CD14-positive monocyte (primary cell): ENCODE measurements around the gene FABP1. TPM values are rescaled to one million over a fixed set of nuclear protein-coding genes. Genes with fewer than 3 reads are reported as not detected.

Experiments used
- DNase-seq, 3 donors: peaks; one replicate each; pipeline ENCODE4 v3.0.0-alpha.2; 2011 to 2022
- H2AFZ ChIP-seq: 2 replicates; pipeline ENCODE4 v1.6.0; 2012; ENCODE audit warnings: mild to moderate bottlenecking, low read depth, low read length, inconsistent platforms; ENCODE audit not compliant: insufficient read depth, poor library complexity, severe bottlenecking
- H3K27ac ChIP-seq, 2 donors: 1 replicate in 1 of 2; 2 replicates in 1 of 2; pipeline ENCODE4 v1.5.1; 2012 to 2013; ENCODE audit warnings: low read length in 2 of 2, control low read depth in 1 of 2, inconsistent platforms in 1 of 2, low read depth in 1 of 2, mild to moderate bottlenecking in 1 of 2
- H3K27me3 ChIP-seq, 2 donors: one replicate each; pipeline versions ENCODE4 v1.6.0 to v1.6.1; 2011 to 2013; ENCODE audit warnings: low read length in 2 of 2; ENCODE audit not compliant: control insufficient read depth in 2 of 2, insufficient read depth in 2 of 2
- H3K36me3 ChIP-seq, 2 donors: replicated peaks in 1 of 2; 1 replicate in 1 of 2; 2 replicates in 1 of 2; pipeline versions ENCODE4 v1.5.1 to v1.6.1; 2012 to 2013; ENCODE audit warnings: low read length in 2 of 2, control low read depth in 1 of 2, inconsistent platforms in 1 of 2, mild to moderate bottlenecking in 1 of 2; ENCODE audit not compliant: insufficient read depth in 2 of 2, control insufficient read depth in 1 of 2
- H3K4me1 ChIP-seq, 2 donors: 1 replicate in 1 of 2; 2 replicates in 1 of 2; pipeline versions ENCODE4 v1.5.1 to v1.6.1; 2012 to 2013; ENCODE audit warnings: low read length in 2 of 2, control low read depth in 1 of 2, inconsistent platforms in 1 of 2, mild to moderate bottlenecking in 1 of 2, moderate library complexity in 1 of 2; ENCODE audit not compliant: insufficient read depth in 2 of 2, control insufficient read depth in 1 of 2
- H3K4me2 ChIP-seq: replicated peaks from 2 replicates; pipeline ENCODE3; 2012; ENCODE audit warnings: low read length, moderate library complexity, mild to moderate bottlenecking; ENCODE audit not compliant: poor library complexity, severe bottlenecking; ENCODE audit errors: extremely low read depth
- H3K4me3 ChIP-seq, 3 experiments: fragments of 200-600 bp in 1 of 3; sonication (generic) in 1 of 3; replicated peaks in 1 of 3; 1 replicate in 2 of 3; 2 replicates in 1 of 3; pipeline ENCODE4 v1.5.1; 2011 to 2013; ENCODE audit warnings: low read length in 3 of 3, mild to moderate bottlenecking in 3 of 3, control low read depth in 2 of 3, low read depth in 2 of 3, inconsistent platforms in 1 of 3, moderate library complexity in 1 of 3
- H3K79me2 ChIP-seq: 2 replicates; pipeline ENCODE4 v1.6.0; 2012; ENCODE audit warnings: mild to moderate bottlenecking, control low read depth, inconsistent platforms, low read length, moderate library complexity; ENCODE audit not compliant: insufficient read depth
- H3K9ac ChIP-seq: 2 replicates; pipeline ENCODE4 v1.6.0; 2017; ENCODE audit warnings: low read length, mild to moderate bottlenecking; ENCODE audit not compliant: insufficient read depth, poor library complexity, severe bottlenecking
- H3K9me3 ChIP-seq, 2 donors: replicated peaks in 1 of 2; 1 replicate in 1 of 2; 2 replicates in 1 of 2; pipeline versions ENCODE4 v1.5.1 to v1.6.1; 2012 to 2013; ENCODE audit warnings: low read length in 2 of 2, control low read depth in 1 of 2; ENCODE audit not compliant: control insufficient read depth in 1 of 2, insufficient read depth in 1 of 2
- H4K20me1 ChIP-seq: 2 replicates; pipeline ENCODE4 v1.6.0; 2012; ENCODE audit warnings: mild to moderate bottlenecking, low read length, control low read depth, moderate library complexity; ENCODE audit not compliant: insufficient read depth
- H3K27ac Mint-ChIP-seq, 7 donors: one replicate each; pipeline ENCODE4 v1.8.0; 2020; ENCODE audit warnings: mild to moderate bottlenecking in 7 of 7, mixed read lengths in 7 of 7, moderate library complexity in 6 of 7, inconsistent platforms in 2 of 7
- H3K27me3 Mint-ChIP-seq, 3 donors: one replicate each; pipeline ENCODE4 v1.8.0; 2021 to 2022; ENCODE audit warnings: low read depth in 3 of 3, mild to moderate bottlenecking in 3 of 3, mixed read lengths in 3 of 3, moderate library complexity in 3 of 3, inconsistent platforms in 1 of 3
- H3K36me3 Mint-ChIP-seq, 2 donors: one replicate each; pipeline ENCODE4 v1.8.0; 2020; ENCODE audit warnings: mixed read lengths in 2 of 2, inconsistent platforms in 1 of 2, mild to moderate bottlenecking in 1 of 2
- H3K4me1 Mint-ChIP-seq: one replicate; pipeline ENCODE4 v1.8.0; 2020; ENCODE audit warnings: mild to moderate bottlenecking, mixed read lengths
- H3K4me3 Mint-ChIP-seq, 2 donors: one replicate each; pipeline ENCODE4 v1.8.0; 2020; ENCODE audit warnings: mild to moderate bottlenecking in 2 of 2, mixed read lengths in 2 of 2, moderate library complexity in 1 of 2
- H3K9me3 Mint-ChIP-seq, 7 donors: one replicate each; pipeline ENCODE4 v1.8.0; 2020 to 2022; ENCODE audit warnings: mixed read lengths in 7 of 7, mild to moderate bottlenecking in 6 of 7, moderate library complexity in 6 of 7, inconsistent platforms in 2 of 7
- CTCF ChIP-seq: fragments of 200-600 bp; IDR thresholded peaks from one replicate; pipeline ENCODE4 v1.8.0; 2022; ENCODE audit warnings: antibody characterized with exemption, mild to moderate bottlenecking
- WGBS: methylation state at CpG from one replicate; pipeline ENCODE4 v1.1.5; 2013; ENCODE audit warnings: missing lambda C conversion rate; ENCODE audit not compliant: insufficient coverage; 5-methylcytosine and 5-hydroxymethylcytosine counted together
- intact Hi-C, 2 donors: fragments of 100-400 bp; cut with micrococcal nuclease; formaldehyde crosslinking; loops; one replicate each; pipeline versions ENCODE4 v1.15.0 to v1.15.1; 2023
- polyA plus RNA-seq, 3 donors: library from polyadenylated mRNA; depleted of rRNA in 1 of 3; unstranded in 2 of 3; stranded (reverse) in 1 of 3; fragments of 300-500 nt in 2 of 3; fragments of >200 nt in 1 of 3; fragmentation: Illumina TruSeq in 2 of 3; gene quantifications; 1 replicate in 2 of 3; 2 replicates in 1 of 3; pipeline ENCODE4 v1.2.3, GENCODE V29; 2012 to 2021

The FABP1 gene
- polyA plus RNA-seq, 3 donors = not detected

DNA sequence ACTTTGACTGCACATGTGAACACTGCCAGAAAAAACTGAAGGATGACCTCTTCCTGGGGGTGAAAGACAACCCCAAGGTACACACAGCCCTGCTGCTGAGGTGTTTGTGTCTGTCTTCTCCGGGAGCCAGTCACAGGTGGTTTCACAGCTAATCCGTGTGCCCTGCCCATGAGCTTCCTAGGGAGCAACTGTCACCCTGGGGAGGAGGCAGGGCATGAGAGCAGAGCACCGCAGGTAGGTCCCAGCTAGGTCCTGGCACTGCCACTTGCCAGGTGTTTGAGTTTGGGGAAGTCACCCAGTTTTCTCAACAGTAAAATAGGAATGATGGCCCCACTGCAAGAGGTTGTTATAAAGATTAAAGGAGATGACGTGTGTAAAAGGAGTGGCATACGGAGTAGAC lies 31.2 kb downstream of the FABP1 start:
- no peak overlapping the region for H3K4me2 ChIP-seq
- Mint-ChIP-seq H3K27ac (no peak overlapping the region), H3K9me3 (peaks cover 0 to 11% (median 0%) of the 10 kb centered on the region in 7 donors), H3K4me1 (peaks cover 20% of the 10 kb centered on the region), H3K4me3 (no peak overlapping the region), H3K36me3 (no peaks in the 10 kb centered on the region), H3K27me3 (peaks cover 0 to 3% (median 0%) of the 10 kb centered on the region in 3 donors)
- no peaks in the 10 kb centered on the region for H3K79me2 ChIP-seq
- DNase-seq = no peak
- H3K4me3 ChIP-seq = no peak overlapping the region
- H3K9me3 ChIP-seq = no peaks in the 10 kb centered on the region
- 93% methylated on average over 2 of the region's 5 CpGs for WGBS
- H3K27me3 ChIP-seq = no peaks in the 10 kb centered on the region
- H3K27ac ChIP-seq = no peak overlapping the region
- peaks cover 7 to 13% of the 10 kb centered on the region in 2 donors for H3K4me1 ChIP-seq
- intact Hi-C loops = no loop called here
- no peak overlapping the region for H3K9ac ChIP-seq
- H2AFZ ChIP-seq = no peak overlapping the region
- TF ChIP-seq CTCF = no peak
- H3K36me3 ChIP-seq = no peaks in the 10 kb centered on the region
- no peaks in the 10 kb centered on the region for H4K20me1 ChIP-seq

DNA sequence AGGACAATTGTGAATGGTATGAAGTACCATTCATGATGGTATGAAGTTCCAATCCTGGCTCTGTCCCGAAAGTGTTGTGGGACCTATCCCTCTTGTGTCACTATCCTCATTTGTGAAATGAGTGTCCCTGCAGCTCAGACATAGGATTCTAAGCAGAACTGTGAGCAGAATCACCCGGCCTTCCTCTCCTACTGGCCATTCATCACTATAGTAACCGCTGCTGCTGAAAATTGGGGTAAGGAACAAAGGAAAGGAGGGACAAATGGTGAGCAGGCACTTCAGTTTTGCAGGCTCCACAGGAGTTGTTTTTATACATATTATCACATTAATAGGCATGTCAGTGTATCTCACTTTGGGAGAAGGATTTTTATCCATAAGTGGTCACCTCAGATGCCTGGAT lies 32.8 kb downstream of the FABP1 start:
- H3K27ac ChIP-seq = no peak overlapping the region
- H3K4me1 ChIP-seq = peaks cover 7 to 13% of the 10 kb centered on the region in 2 donors
- no peak for TF ChIP-seq CTCF
- no peaks in the 10 kb centered on the region for H4K20me1 ChIP-seq
- Mint-ChIP-seq H3K9me3 (peaks cover 0 to 8% (median 0%) of the 10 kb centered on the region in 7 donors), H3K27me3 (peaks cover 0 to 3% (median 3%) of the 10 kb centered on the region in 3 donors), H3K36me3 (no peaks in the 10 kb centered on the region), H3K4me3 (no peak overlapping the region), H3K27ac (no peak overlapping the region), H3K4me1 (peaks cover 24% of the 10 kb centered on the region)
- intact Hi-C loops = no loop called here
- no peaks in the 10 kb centered on the region for H3K79me2 ChIP-seq
- H3K27me3 ChIP-seq = no peaks in the 10 kb centered on the region
- no peak for DNase-seq
- H3K4me2 ChIP-seq = no peak overlapping the region
- H3K9ac ChIP-seq = no peak overlapping the region
- no peaks in the 10 kb centered on the region for H3K9me3 ChIP-seq
- H2AFZ ChIP-seq = no peak overlapping the region
- WGBS = 80% methylated on average over 1 of the region's 3 CpGs
- H3K4me3 ChIP-seq = no peak overlapping the region
- no peaks in the 10 kb centered on the region for H3K36me3 ChIP-seq
